IMR-90 (cell line): Measurements from ENCODE around the gene VWA8. TPM values are rescaled to one million over a fixed set of nuclear protein-coding genes. Genes with fewer than 3 reads are reported as not detected.

ENCODE experiments used
- ATAC-seq: fragments of 200-7000 bp; cut with Tn5 transposase; 2 replicates; pipeline ENCODE4 v1.9.1; 2020; ENCODE audit warnings: low read depth, mild to moderate bottlenecking, moderate library complexity
- BruUV-seq: library from RNA; stranded (reverse); fragments of 400-500 nt; replicated peaks from 2 replicates; lab custom pipeline; 2021; lab: Mats Ljungman, UMichigan
- CTCF ChIA-PET: fragments of 300-600 bp; formaldehyde crosslinking; extraction: SDS; loops from one replicate; lab custom pipeline; 2021; ENCODE audit warnings: antibody characterized with exemption; lab: Yijun Ruan, JAX
- POLR2A ChIA-PET: fragments of 300-600 bp; sonication (Branson Sonifier 250); formaldehyde crosslinking; loops from one replicate; lab custom pipeline; 2022; ENCODE audit warnings: antibody characterized with exemption; ENCODE audit not compliant: unreplicated experiment; lab: Charles Lee
- DNase-seq: peaks from one replicate; pipeline ENCODE4 v3.0.0; 2013
- H2AFZ ChIP-seq: replicated peaks from 2 replicates; pipeline ENCODE3; 2013; ENCODE audit warnings: low read length, mild to moderate bottlenecking; ENCODE audit not compliant: poor library complexity
- H2AK5ac ChIP-seq: 2 replicates; pipeline ENCODE4 v1.6.1; 2013; ENCODE audit warnings: low read depth, low read length, inconsistent platforms
- H2AK9ac ChIP-seq: replicated peaks from 2 replicates; pipeline ENCODE3; 2013; ENCODE audit warnings: mild to moderate bottlenecking, low read depth, low read length, moderate library complexity; ENCODE audit not compliant: poor library complexity
- H2BK120ac ChIP-seq: 2 replicates; pipeline ENCODE4 v1.6.1; 2013; ENCODE audit warnings: low read depth, low read length, inconsistent platforms
- H2BK15ac ChIP-seq: 3 replicates; pipeline ENCODE4 v1.6.1; 2013; ENCODE audit warnings: low read depth, low read length, inconsistent platforms
- H2BK20ac ChIP-seq: 2 replicates; pipeline ENCODE4 v1.6.1; 2013; ENCODE audit warnings: low read depth, mild to moderate bottlenecking, inconsistent platforms, low read length, moderate library complexity
- H2BK5ac ChIP-seq: 2 replicates; pipeline ENCODE4 v1.6.1; 2013; ENCODE audit warnings: mild to moderate bottlenecking, low read depth, low read length, inconsistent platforms; ENCODE audit not compliant: poor library complexity, severe bottlenecking
- H3K14ac ChIP-seq: replicated peaks from 2 replicates; pipeline ENCODE4 v1.6.1; 2013; ENCODE audit warnings: low read depth, low read length, inconsistent platforms
- H3K18ac ChIP-seq: 2 replicates; pipeline ENCODE4 v1.6.1; 2013; ENCODE audit warnings: low read depth, low read length, control low read depth
- H3K23ac ChIP-seq: 2 replicates; pipeline ENCODE4 v1.6.1; 2013; ENCODE audit warnings: low read depth, low read length, inconsistent platforms
- H3K27ac ChIP-seq: 2 replicates; pipeline ENCODE4 v1.5.1; 2013; ENCODE audit warnings: mild to moderate bottlenecking, control low read depth, low read length; ENCODE audit not compliant: insufficient read depth
- H3K27me3 ChIP-seq: 2 replicates; pipeline ENCODE4 v1.6.1; 2013; ENCODE audit warnings: low read length; ENCODE audit not compliant: control insufficient read depth, insufficient read depth
- H3K36me3 ChIP-seq: 2 replicates; pipeline ENCODE4 v1.6.1; 2013; ENCODE audit warnings: low read length, mixed read lengths; ENCODE audit not compliant: control insufficient read depth, insufficient read depth
- H3K4ac ChIP-seq: 2 replicates; pipeline ENCODE4 v1.6.1; 2013; ENCODE audit warnings: low read depth, low read length, inconsistent platforms
- H3K4me1 ChIP-seq: 2 replicates; pipeline ENCODE4 v1.6.1; 2013; ENCODE audit warnings: low read length, mixed read lengths; ENCODE audit not compliant: control insufficient read depth, insufficient read depth
- H3K4me2 ChIP-seq: 2 replicates; pipeline ENCODE4 v1.6.1; 2013; ENCODE audit warnings: low read depth, mild to moderate bottlenecking, control low read depth, low read length, moderate library complexity
- H3K4me3 ChIP-seq: 2 replicates; pipeline ENCODE4 v1.5.1; 2013; ENCODE audit warnings: low read depth, mild to moderate bottlenecking, control low read depth, low read length, moderate library complexity; ENCODE audit not compliant: insufficient read depth
- H3K56ac ChIP-seq: 2 replicates; pipeline ENCODE4 v1.6.1; 2013; ENCODE audit warnings: low read length, inconsistent platforms; ENCODE audit not compliant: insufficient read depth; ENCODE audit errors: extremely low read depth
- H3K79me1 ChIP-seq, 2 experiments: 2 replicates each; pipeline ENCODE4 v1.6.1; 2013; ENCODE audit warnings: low read length in 2 of 2, inconsistent platforms in 1 of 2, low read depth in 1 of 2
- H3K9ac ChIP-seq: 2 replicates; pipeline ENCODE4 v1.6.1; 2013; ENCODE audit warnings: low read depth, low read length, control low read depth
- H3K9me1 ChIP-seq: 2 replicates; pipeline ENCODE4 v1.6.1; 2013; ENCODE audit warnings: low read length, inconsistent platforms; ENCODE audit not compliant: insufficient read depth
- H3K9me3 ChIP-seq: 2 replicates; pipeline ENCODE4 v1.6.1; 2013; ENCODE audit warnings: low read length; ENCODE audit not compliant: control insufficient read depth, insufficient read depth
- H4K20me1 ChIP-seq: 2 replicates; pipeline ENCODE4 v1.6.1; 2013; ENCODE audit warnings: low read length, inconsistent platforms; ENCODE audit not compliant: insufficient read depth
- H4K5ac ChIP-seq: 2 replicates; pipeline ENCODE4 v1.6.1; 2013; ENCODE audit warnings: mild to moderate bottlenecking, low read depth, low read length, control low read depth
- H4K8ac ChIP-seq, 2 experiments: 2 replicates each; pipeline ENCODE4 v1.6.1; 2013; ENCODE audit warnings: low read depth in 2 of 2, low read length in 2 of 2, control low read depth in 1 of 2, inconsistent platforms in 1 of 2
- H4K91ac ChIP-seq: 2 replicates; pipeline ENCODE4 v1.6.1; 2013; ENCODE audit warnings: low read depth, low read length, inconsistent platforms; ENCODE audit not compliant: insufficient read depth
- CHD1 ChIP-seq: IDR thresholded peaks from 2 replicates; pipeline ENCODE4 v1.6.1; 2012; ENCODE audit warnings: low read depth, low read length, improper control_type of control experiment
- NFE2L2 ChIP-seq: fragments of 150-350 bp; IDR thresholded peaks from 2 replicates; pipeline ENCODE4 v1.6.1; 2016; ENCODE audit warnings: low read depth, mild to moderate bottlenecking, low read length
- POLR2A ChIP-seq: IDR thresholded peaks from 2 replicates; pipeline ENCODE4 v1.6.1; 2012; ENCODE audit warnings: mild to moderate bottlenecking, low read depth, low read length
- WGBS, 2 experiments: methylation state at CpG; one replicate each; pipeline versions ENCODE4 v1.1.5 to v1.1.7; 2013; ENCODE audit warnings: missing lambda C conversion rate in 2 of 2; ENCODE audit not compliant: insufficient read length in 1 of 2; ENCODE audit errors: extremely low coverage in 2 of 2; 5-methylcytosine and 5-hydroxymethylcytosine counted together
- dilution Hi-C: fragments of 300-500 bp; cut with HindIII; formaldehyde crosslinking; loops from one replicate; pipeline ENCODE4 v1.14.3; 2018; ENCODE audit warnings: low sequenced_read_pairs; ENCODE audit not compliant: unreplicated experiment
- in situ Hi-C: fragments of 300-500 bp; cut with MboI; formaldehyde crosslinking; loops from 3 replicates; pipeline ENCODE4 v1.14.3; 2019; ENCODE audit warnings: low sequenced_read_pairs, inconsistent platforms, mixed read lengths
- intact Hi-C: fragments of 100-400 bp; cut with micrococcal nuclease; formaldehyde crosslinking; loops from 2 replicates; pipeline ENCODE4 v1.10.0; 2022
- polyA plus RNA-seq, 3 experiments: library from polyadenylated mRNA; depleted of rRNA; stranded (reverse); fragments of >200 nt; gene quantifications; 2 replicates each; pipeline ENCODE4 v1.2.3, GENCODE V29; 2012; ENCODE audit warnings: low replicate concordance in 1 of 3
- total RNA-seq: library from RNA; depleted of rRNA; stranded (reverse); fragments of >200 nt; gene quantifications from 2 replicates; pipeline ENCODE4 v1.2.3, GENCODE V29; 2012

Gene VWA8
- total and polyA plus RNA-seq, 2 of the 4 experiments (the other 2 are of a cell fraction): 5.9 to 18.3 TPM

GRCh38 chr13:41568143-41568971 is 392.6 kb downstream of the VWA8 start:
- H3K4me1 ChIP-seq: peaks cover 8% of the 10 kb centered on the region
- no peak overlapping the region; a peak in 1 of 4 replicates for H4K8ac ChIP-seq
- dilution Hi-C loops: no loop called here
- intact Hi-C loops: loop anchor here (10.0 kb wide), 1 partner anchor 76 kb away; no protein-coding TSS in a partner anchor
- no peaks in the 10 kb centered on the region for H3K79me1 ChIP-seq
- no peak overlapping the region for H2AFZ ChIP-seq
- WGBS, 2 experiments: 85% methylated on average over 3 of the region's 9 CpGs; no CpG with 5 or more reads in 1 of the 2 experiments
- in situ Hi-C loops: no loop called here
- 0 out of 2 replicates have a peak overlapping the region, but pooled peaks have one; percentile 1 for H2BK120ac ChIP-seq
- no TSS peak for BruUV-seq
- no peak overlapping the region for H2BK15ac ChIP-seq
- no peak overlapping the region for H4K5ac ChIP-seq
- peak overlapping the region; percentile 40; the same call in 1 of the 2 replicates for H2BK20ac ChIP-seq
- H4K91ac ChIP-seq: no peak overlapping the region
- H2AK9ac ChIP-seq: no peak overlapping the region
- peak overlapping the region; percentile 3; the same call in 1 of the 2 replicates for H2AK5ac ChIP-seq
- no peak overlapping the region for H2BK5ac ChIP-seq
- no peaks in the 10 kb centered on the region for H3K9me3 ChIP-seq
- H3K27ac ChIP-seq: no peak overlapping the region
- H4K20me1 ChIP-seq: no peaks in the 10 kb centered on the region
- ATAC-seq (no peak), DNase-seq (no peak)
- H3K14ac ChIP-seq: no peak overlapping the region
- H3K36me3 ChIP-seq: no peaks in the 10 kb centered on the region
- H3K9ac ChIP-seq: no peak overlapping the region
- peak overlapping the region; percentile 39; the same call in 1 of the 2 replicates for H3K18ac ChIP-seq
- H3K27me3 ChIP-seq: no peaks in the 10 kb centered on the region
- peak overlapping the region; percentile 17; the same call in 1 of the 2 replicates for H3K4ac ChIP-seq
- TF ChIP-seq CHD1 (no peak), POLR2A (no peak), NFE2L2 (no peak)
- POLR2A ChIA-PET: interaction anchor here (1.7 kb wide), 1 partner anchor 109 kb away, joined by 3 read pairs; no protein-coding TSS in a partner anchor
- H3K4me3 ChIP-seq: no peak overlapping the region
- CTCF ChIA-PET: interaction anchor here (0.6 to 1.1 kb wide), 2 partner anchors 81 to 84 kb away, joined by 3 read pairs; no protein-coding TSS in a partner anchor
- no peak overlapping the region for H3K56ac ChIP-seq
- no peak overlapping the region for H3K4me2 ChIP-seq
- peaks cover 2% of the 10 kb centered on the region for H3K9me1 ChIP-seq
- no peak overlapping the region for H3K23ac ChIP-seq
